Lung (tissue), 12 donors: ENCODE measurements around the gene SEZ6L. TPM values are rescaled to one million over a fixed set of nuclear protein-coding genes. Genes with fewer than 3 reads are reported as not detected.

Source experiments
- ATAC-seq: fragments of 200-7000 bp; cut with Tn5 transposase; one replicate; pipeline ENCODE4 v1.9.1; 2020; ENCODE audit warnings: moderate number of reproducible peaks; ENCODE audit not compliant: insufficient read depth, low FRiP score
- DNase-seq, 3 donors: peaks; one replicate each; pipeline ENCODE4 v3.0.0-alpha.2; 2013 to 2017
- H3K27ac ChIP-seq, 2 donors: one replicate each; pipeline ENCODE4 v1.5.1; 2013; ENCODE audit warnings: mild to moderate bottlenecking in 2 of 2, moderate library complexity in 2 of 2, control low read depth in 1 of 2, inconsistent platforms in 1 of 2, low read depth in 1 of 2, low read length in 1 of 2
- H3K27me3 ChIP-seq, 3 donors: one replicate each; pipeline ENCODE4 v1.5.1; 2013; ENCODE audit warnings: low read length in 2 of 3; ENCODE audit not compliant: control insufficient read depth in 3 of 3, insufficient read depth in 3 of 3
- H3K36me3 ChIP-seq, 4 donors: one replicate each; pipeline ENCODE4 v1.5.1; 2013; ENCODE audit warnings: low read length in 4 of 4, mild to moderate bottlenecking in 1 of 4, moderate library complexity in 1 of 4; ENCODE audit not compliant: control insufficient read depth in 4 of 4, insufficient read depth in 4 of 4
- H3K4me1 ChIP-seq, 5 donors: one replicate each; pipeline ENCODE4 v1.5.1; 2013; ENCODE audit warnings: low read length in 5 of 5, mild to moderate bottlenecking in 2 of 5, moderate library complexity in 1 of 5; ENCODE audit not compliant: control insufficient read depth in 5 of 5, insufficient read depth in 5 of 5
- H3K4me3 ChIP-seq: one replicate; pipeline ENCODE4 v1.5.1; 2013; ENCODE audit warnings: mild to moderate bottlenecking, control low read depth, moderate library complexity
- H3K9ac ChIP-seq, 2 donors: one replicate each; pipeline ENCODE4 v1.5.1; 2013; ENCODE audit warnings: low read length in 2 of 2, control low read depth in 1 of 2; ENCODE audit not compliant: insufficient read depth in 1 of 2
- H3K9me3 ChIP-seq, 4 donors: one replicate each; pipeline ENCODE4 v1.5.1; 2013; ENCODE audit warnings: low read length in 3 of 4, mild to moderate bottlenecking in 1 of 4, moderate library complexity in 1 of 4; ENCODE audit not compliant: control insufficient read depth in 4 of 4, insufficient read depth in 3 of 4
- WGBS, 2 donors: extraction: QIAGEN DNeasy Blood & Tissue Kit; methylation state at CpG; one replicate each; pipeline ENCODE4 v1.1.7; 2013; 5-methylcytosine and 5-hydroxymethylcytosine counted together
- polyA plus RNA-seq, 2 donors: library from polyadenylated mRNA; stranded (reverse); fragments of 200-250 nt; gene quantifications; one replicate each; pipeline ENCODE4 v1.2.1, GENCODE V29; 2013
- total RNA-seq, 2 donors: library from RNA; depleted of rRNA in 1 of 2; stranded (reverse); fragments of >200 nt in 1 of 2; gene quantifications; one replicate each; pipeline ENCODE4 v1.2.1, GENCODE V29; 2014 to 2021
- TF ChIP-seq, protein P1 (sequence below): IDR thresholded peaks from 2 replicates; pipeline ENCODE4 v1.5.1; 2012; ENCODE audit warnings: mild to moderate bottlenecking; ENCODE audit errors: control extremely low read depth, extremely low read depth
- donor health status: control.
- donor health status: control.
- donor health status: Bipolar disorder and iron deficiency.
- donor health status: healthy.
- donor health status: DM: yes; HTN: yes; CAD: no.

The SEZ6L gene
- total and polyA plus RNA-seq, 4 donors, result 0.02 to 0.46 (median 0.08) TPM

DNA sequence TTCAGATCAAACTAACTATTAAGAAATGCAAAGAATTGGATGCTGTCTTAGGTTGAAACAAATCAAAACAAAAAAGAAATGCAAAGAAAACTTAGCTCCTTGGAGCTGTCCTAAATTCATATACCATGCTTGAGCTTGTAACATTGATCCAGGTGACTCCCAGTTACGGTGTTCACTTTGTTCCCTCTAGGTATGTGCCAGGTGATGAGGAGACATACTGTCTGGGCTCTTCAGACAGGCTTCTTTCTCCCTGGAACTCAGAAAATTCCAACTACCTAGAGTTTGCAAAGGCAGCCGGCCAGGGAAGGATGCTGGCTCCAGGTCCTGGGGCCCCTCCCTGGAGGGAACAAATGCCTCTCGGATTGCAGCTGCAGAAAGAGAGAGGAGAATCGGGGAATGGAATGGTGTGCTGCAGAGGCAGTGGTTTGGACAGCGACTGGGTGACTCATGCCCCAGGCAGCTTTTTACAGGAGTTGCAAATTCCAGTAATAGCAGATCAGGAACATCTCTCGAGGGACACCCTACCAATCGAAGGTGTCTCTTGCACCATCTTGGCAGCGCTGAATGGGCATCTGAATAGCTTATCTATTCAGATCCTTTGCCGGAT lies 247.5 kb downstream of the SEZ6L start:
- Histone ChIP-seq H3K36me3 (no peaks in the 10 kb centered on the region), H3K4me3 (no peak overlapping the region), H3K27ac (no peak overlapping the region), H3K9me3 (no peaks in the 10 kb centered on the region), H3K27me3 (peaks cover 0 to 23% (median 5%) of the 10 kb centered on the region in 3 donors), H3K4me1 (no peaks in the 10 kb centered on the region), H3K9ac (no peak overlapping the region)
- no peak for DNase-seq
- ATAC-seq, result no peak
- WGBS, 2 donors, result 58 to 72% methylated on average over 9 of the region's 9 CpGs
- TF ChIP-seq, protein P1, sequence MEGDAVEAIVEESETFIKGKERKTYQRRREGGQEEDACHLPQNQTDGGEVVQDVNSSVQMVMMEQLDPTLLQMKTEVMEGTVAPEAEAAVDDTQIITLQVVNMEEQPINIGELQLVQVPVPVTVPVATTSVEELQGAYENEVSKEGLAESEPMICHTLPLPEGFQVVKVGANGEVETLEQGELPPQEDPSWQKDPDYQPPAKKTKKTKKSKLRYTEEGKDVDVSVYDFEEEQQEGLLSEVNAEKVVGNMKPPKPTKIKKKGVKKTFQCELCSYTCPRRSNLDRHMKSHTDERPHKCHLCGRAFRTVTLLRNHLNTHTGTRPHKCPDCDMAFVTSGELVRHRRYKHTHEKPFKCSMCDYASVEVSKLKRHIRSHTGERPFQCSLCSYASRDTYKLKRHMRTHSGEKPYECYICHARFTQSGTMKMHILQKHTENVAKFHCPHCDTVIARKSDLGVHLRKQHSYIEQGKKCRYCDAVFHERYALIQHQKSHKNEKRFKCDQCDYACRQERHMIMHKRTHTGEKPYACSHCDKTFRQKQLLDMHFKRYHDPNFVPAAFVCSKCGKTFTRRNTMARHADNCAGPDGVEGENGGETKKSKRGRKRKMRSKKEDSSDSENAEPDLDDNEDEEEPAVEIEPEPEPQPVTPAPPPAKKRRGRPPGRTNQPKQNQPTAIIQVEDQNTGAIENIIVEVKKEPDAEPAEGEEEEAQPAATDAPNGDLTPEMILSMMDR, result no peak

DNA sequence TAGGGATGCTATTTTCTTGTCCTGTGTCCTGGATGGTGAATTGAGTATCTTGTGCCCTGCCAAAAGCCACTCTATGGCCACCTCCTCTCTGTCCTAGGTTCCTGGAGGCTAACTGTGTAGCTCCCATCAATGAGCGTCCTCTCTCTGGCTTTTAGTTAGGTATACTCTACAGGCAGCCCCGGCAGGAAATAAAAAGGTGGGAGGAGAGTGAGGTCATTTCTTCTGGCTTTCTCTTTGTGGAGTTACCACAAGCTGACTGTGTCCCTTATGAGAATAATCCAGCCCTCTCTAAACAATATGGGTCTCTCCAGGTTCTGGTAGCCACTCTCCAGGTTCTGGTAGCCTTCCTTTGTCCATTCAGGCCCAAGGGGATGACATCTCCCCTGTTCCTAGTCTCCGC lies 248.1 kb downstream of the SEZ6L start:
- no peaks in the 10 kb centered on the region for H3K4me1 ChIP-seq
- H3K36me3 ChIP-seq, result no peaks in the 10 kb centered on the region
- TF ChIP-seq, protein P1, result no peak
- no peak overlapping the region for H3K27ac ChIP-seq
- WGBS, 2 donors, result 80 to 83% methylated on average over 3 of the region's 3 CpGs
- no peaks in the 10 kb centered on the region for H3K9me3 ChIP-seq
- H3K9ac ChIP-seq, result no peak overlapping the region
- ATAC-seq (no peak), DNase-seq (no peak)
- H3K4me3 ChIP-seq, result no peak overlapping the region
- peaks cover 0 to 18% (median 5%) of the 10 kb centered on the region in 3 donors for H3K27me3 ChIP-seq

DNA sequence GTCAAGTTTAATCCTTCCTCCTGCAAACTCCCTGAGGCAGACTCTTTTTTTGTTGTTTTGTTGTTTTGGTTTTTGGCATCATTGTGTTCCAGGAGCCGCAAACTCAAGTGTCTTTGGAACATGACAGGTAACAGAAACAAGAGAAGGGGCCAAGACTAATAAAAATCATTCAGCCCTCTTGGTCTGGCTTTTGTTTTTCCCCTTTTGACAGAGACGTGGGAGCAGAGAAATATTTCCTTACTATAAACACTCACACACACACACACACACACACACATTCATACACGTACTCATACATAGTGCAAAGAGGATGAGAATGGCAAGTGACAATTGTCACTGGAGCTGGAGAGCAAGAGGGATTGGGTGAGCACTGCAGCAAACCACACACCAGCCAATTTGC lies 249.4 kb downstream of the SEZ6L start:
- TF ChIP-seq, protein P1, result no peak
- ATAC-seq (no peak), DNase-seq (no peak)
- peaks cover 0 to 18% (median 5%) of the 10 kb centered on the region in 3 donors for H3K27me3 ChIP-seq
- no peak overlapping the region for H3K4me3 ChIP-seq
- no peaks in the 10 kb centered on the region for H3K4me1 ChIP-seq
- no peak overlapping the region for H3K27ac ChIP-seq
- H3K9me3 ChIP-seq, result peaks cover 0 to 10% (median 1%) of the 10 kb centered on the region in 4 donors
- no peak overlapping the region for H3K9ac ChIP-seq
- 46 to 58% methylated on average over 3 of the region's 3 CpGs for whole genome bisulfite sequencing, 2 donors
- no peaks in the 10 kb centered on the region for H3K36me3 ChIP-seq

DNA sequence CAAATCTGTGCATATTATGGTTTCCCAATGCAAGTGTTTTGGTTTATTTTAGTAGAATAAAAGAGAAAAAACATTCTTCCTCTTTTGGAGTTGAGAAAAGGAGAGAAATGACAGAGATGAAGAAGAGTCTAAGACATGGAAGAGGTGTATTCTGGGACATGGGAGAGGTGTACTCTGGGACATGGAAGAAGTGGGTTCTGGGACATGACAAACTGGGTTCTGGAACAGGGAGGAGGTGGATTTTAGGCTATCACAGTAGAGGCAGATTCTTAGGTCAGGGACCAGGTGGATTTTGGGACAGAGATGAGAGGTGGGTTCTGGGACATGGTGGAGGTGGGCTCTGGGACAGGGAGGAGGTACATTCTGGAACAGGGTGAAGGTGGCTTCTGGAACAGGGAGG lies 257.7 kb downstream of the SEZ6L start:
- no peaks in the 10 kb centered on the region for H3K36me3 ChIP-seq
- no peak overlapping the region for H3K27ac ChIP-seq
- H3K27me3 ChIP-seq, result peaks cover 0 to 22% (median 15%) of the 10 kb centered on the region in 3 donors
- H3K4me1 ChIP-seq, result peaks cover 0 to 5% (median 0%) of the 10 kb centered on the region in 5 donors
- DNase-seq, result no peak
- peaks cover 0 to 10% (median 2%) of the 10 kb centered on the region in 4 donors for H3K9me3 ChIP-seq
- no peak overlapping the region for H3K4me3 ChIP-seq
- ATAC-seq, result no peak
- H3K9ac ChIP-seq, result no peak overlapping the region
- TF ChIP-seq, protein P1, result no peak
